Astrocyte of the cerebellum (primary cell): ENCODE results near the gene SLC34A3.

Experiments
- DNase-seq: peaks from one replicate; pipeline ENCODE4 v3.0.0-alpha.2; 2011; ENCODE audit warnings: low read depth
- H3K4me3 ChIP-seq: 2 replicates; pipeline ENCODE4 v1.5.1; 2011; ENCODE audit warnings: mild to moderate bottlenecking, low read depth, low read length, moderate library complexity
- CTCF ChIP-seq: IDR thresholded peaks from 2 replicates; pipeline ENCODE4 v1.5.1; 2012; ENCODE audit warnings: low read length, low read depth, moderate library complexity, mild to moderate bottlenecking; ENCODE audit errors: missing control alignments
- in situ Hi-C: cut with HindIII; loops from 2 replicates; pipeline ENCODE4 v1.10.0; 2017; ENCODE audit warnings: low sequenced_read_pairs

Gene SLC34A3

GRCh38 chr9:137244486-137245449, 14.1 kb downstream of the SLC34A3 start:
- DNase-seq = no peak
- in situ Hi-C loops = no loop called here
- no peak for TF ChIP-seq CTCF
- no peak overlapping the region for H3K4me3 ChIP-seq

GRCh38 chr9:137245450-137246421, 15.0 kb downstream of the SLC34A3 start:
- no peak for DNase-seq
- no peak overlapping the region for H3K4me3 ChIP-seq
- TF ChIP-seq CTCF = no peak
- in situ Hi-C loops = no loop called here

- TF ChIP-seq CTCF = no peak
- in situ Hi-C loops = no loop called here
- H3K4me3 ChIP-seq = no peak overlapping the region
- DNase-seq = no peak
These were observed 16.6 kb downstream of the SLC34A3 start for GRCh38 chr9:137247135-137247915.

GRCh38 chr9:137247916-137248175, 17.1 kb downstream of the SLC34A3 start:
- no peak for DNase-seq
- no peak for TF ChIP-seq CTCF
- in situ Hi-C loops = no loop called here
- H3K4me3 ChIP-seq = no peak overlapping the region

- no peak for TF ChIP-seq CTCF
- no peak overlapping the region for H3K4me3 ChIP-seq
- in situ Hi-C loops = no loop called here
- no peak for DNase-seq
These were observed 19.9 kb downstream of the SLC34A3 start for GRCh38 chr9:137250329-137251193.

GRCh38 chr9:137251194-137251461, 20.4 kb downstream of the SLC34A3 start, which contains the start of gene STPG3:
Gene STPG3 (plus strand): TSS chr9:137251286. CDS start chr9:137251287, 1 bp downstream.
- TF ChIP-seq CTCF = no peak
- no peak within 1 kb of the TSS for H3K4me3 ChIP-seq
- in situ Hi-C loops = no loop called here
- DNase-seq = no peak
